ENCODE measurements around the gene SFRP2.

DNA sequence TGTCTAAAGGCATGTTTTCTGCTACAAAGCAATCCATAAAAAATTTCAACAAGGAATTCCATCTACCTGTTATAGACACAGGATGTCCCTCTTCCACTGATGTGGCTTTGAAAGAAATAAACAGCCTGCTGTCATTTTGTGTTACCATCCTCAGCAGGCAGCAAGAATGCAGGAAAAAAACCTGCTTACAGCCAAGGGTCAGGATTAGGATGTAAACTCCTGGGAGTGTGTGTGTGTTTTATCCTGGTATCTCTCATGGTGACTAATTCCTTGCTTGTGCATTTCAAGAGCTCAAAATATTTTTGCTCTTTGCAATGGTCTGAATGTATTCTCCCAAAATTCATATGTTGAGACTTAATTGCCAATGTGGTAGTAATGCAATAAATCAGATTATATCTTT lies 28.6 kb upstream of the SFRP2 start:
- TF ChIP-seq, protein P1, sequence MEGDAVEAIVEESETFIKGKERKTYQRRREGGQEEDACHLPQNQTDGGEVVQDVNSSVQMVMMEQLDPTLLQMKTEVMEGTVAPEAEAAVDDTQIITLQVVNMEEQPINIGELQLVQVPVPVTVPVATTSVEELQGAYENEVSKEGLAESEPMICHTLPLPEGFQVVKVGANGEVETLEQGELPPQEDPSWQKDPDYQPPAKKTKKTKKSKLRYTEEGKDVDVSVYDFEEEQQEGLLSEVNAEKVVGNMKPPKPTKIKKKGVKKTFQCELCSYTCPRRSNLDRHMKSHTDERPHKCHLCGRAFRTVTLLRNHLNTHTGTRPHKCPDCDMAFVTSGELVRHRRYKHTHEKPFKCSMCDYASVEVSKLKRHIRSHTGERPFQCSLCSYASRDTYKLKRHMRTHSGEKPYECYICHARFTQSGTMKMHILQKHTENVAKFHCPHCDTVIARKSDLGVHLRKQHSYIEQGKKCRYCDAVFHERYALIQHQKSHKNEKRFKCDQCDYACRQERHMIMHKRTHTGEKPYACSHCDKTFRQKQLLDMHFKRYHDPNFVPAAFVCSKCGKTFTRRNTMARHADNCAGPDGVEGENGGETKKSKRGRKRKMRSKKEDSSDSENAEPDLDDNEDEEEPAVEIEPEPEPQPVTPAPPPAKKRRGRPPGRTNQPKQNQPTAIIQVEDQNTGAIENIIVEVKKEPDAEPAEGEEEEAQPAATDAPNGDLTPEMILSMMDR (IDR thresholded peaks at IDR 0.05), result no peak
- no peak for TF ChIP-seq POLR2A (IDR thresholded peaks at IDR 0.05)

Data from Peyer's patch (tissue), 4 donors.